Measurements from ENCODE around the gene IWS1.
"Not testable (repeated sequence)": the region's sequence is repeated elsewhere in the genome, so short reads cannot be mapped to it uniquely, and the experiment has no call there.

IWS1 gene

DNA sequence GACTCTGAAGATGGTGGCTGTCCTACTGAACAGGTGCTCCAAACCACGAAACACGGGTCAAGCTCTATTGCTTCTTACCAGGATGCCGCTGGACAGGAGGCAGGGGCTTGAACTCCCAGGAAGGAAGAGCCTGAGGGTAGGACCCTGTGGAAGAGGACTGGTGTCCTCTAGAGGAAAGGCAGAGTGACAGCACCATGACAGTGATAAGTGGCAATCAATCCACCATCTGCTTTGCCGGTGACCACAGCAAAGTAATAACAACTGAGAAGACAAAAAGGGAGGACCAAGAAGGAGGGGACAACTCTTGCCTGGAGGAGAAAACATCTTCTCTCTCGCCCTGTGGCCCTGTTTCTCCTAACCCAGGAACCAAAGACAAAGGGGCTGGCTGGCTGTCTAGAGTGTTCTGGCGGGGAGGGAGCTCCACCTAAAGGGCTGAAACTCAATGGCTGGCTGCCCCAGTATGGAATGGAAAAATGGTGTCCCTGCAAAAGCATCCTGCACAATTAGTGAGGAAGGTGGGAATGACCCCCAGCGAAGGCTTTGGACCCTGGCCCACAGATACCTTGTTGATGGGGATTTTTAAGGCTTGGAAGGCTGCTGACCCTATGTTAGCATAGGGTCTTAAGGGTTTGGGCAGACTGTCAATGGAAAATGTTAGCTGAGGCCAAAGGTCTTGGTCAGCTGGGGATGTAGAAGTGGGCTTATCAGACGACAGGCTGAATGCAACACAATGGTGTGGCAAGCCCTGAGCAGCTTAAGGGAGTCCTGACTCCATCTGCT, 72.7 kb downstream of the IWS1 start:
- no peak for DNase-seq

DNA sequence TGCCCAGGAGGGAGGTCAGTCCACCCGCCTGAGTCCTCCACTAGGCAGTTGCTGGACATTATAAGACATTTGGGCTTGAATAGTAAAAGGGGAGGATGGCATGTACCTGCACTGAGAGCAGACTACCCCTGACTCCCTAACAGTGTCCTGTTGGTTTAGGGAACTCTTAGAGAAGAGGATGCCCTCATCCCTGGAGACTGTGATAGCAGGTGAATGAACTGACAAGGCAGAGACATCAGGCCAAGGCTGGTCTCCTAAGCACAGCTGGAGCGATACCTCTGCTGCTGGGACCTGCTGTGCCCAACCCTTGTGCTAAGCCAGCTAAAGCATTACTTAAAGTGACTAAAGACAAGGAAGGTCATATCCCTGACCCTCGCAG, 73.3 kb downstream of the IWS1 start:
- no peak for DNase-seq

DNA sequence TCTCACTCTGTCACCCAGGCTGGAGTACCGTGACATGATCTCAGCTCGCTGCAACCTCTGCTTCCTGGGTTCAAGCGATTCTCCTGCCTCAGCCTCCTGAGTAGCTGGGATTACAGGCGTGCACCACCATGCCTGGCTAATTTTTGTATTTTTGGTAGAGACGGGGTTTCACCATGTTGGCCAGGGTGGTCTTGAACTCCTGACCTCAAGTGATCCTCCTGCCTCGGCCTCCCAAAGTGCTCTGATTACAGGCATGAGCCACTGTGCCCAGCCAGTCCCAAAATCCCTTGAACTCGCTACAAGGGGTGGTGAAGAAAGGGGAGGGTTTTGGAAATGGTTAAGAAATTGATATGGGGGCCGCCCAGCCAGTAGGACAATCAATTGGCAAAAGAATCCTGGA, 73.9 kb downstream of the IWS1 start:
- DNase-seq = not testable (repeated sequence)

DNA sequence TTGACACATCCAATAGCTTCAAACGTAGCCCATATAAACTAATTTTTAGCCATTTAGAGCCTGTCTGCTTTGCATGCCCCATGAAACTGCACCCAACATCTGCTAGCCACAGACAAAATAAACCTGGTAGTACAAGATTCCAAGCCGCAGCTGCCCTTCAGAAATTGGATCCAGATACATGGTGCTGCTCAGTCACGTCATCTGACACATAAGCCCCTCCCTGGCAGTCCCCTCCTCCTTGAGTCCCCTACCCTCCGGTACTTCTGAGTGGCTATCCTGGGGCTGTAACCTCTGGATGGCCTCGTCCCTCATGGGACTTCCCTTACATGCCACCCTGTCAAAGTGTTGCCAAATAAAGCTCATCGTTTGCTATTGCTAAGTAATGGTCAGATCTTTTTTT, 74.3 kb downstream of the IWS1 start:
- DNase-seq = no peak

DNA sequence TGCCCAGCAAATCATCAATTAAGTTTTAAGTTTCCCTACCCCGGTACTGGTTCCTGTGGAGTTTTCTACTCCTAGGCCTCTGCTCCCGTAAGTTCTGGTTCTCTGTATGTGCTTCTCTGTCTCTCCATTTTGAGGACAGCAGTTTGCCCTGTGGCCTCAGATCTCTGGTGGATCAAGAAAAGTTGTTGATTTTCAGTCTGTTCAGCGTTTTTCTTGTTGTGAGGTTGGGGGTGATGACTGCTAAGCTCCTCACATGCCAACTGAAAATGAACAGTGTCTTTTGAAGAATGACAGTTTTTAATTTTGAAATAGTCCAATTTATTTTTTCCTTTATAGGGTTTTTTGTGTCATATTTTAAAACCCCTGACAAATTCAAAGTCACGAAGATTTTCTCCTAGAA, 76.4 kb downstream of the IWS1 start:
- DNase-seq = no peak

DNA sequence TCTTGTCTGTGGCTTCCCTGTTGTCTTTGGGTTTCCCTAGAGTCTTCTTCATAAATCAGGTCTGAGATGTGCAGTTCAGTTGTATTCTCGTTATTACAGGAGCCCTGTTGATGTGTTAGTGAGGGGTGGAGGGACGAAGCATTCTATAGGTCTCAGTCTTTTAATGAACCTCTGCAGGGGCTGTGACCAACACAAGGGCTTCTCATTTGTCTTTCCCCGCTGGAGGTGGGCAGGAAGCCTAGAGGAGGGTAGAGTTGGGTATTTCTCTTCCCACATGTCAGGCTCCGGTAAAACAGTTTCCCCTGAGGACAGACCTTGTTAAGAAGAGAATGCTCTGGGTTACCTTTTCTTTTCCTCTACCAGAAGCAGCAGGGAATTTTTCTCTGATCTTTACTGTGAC, 76.9 kb downstream of the IWS1 start:
- DNase-seq = no peak

DNA sequence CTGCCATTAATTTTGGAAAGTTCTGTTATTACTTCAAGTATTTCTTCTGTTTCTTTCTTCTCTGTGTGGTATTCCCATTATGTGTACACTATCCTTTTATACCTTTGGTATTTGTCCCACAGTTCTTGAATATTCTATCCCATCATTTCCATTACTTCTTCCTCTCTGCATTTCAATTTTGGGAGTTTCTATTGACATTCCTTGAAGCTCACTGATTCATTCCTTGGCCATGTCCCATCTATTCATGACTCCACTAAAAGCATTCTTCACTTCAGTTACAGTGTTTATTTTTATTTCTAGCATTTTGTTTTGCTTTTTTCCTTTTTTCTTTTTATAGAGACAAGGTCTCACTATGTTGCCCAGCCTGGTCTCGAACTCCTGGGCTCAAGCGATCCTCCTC, 77.8 kb downstream of the IWS1 start:
- no peak for DNase-seq

DNA sequence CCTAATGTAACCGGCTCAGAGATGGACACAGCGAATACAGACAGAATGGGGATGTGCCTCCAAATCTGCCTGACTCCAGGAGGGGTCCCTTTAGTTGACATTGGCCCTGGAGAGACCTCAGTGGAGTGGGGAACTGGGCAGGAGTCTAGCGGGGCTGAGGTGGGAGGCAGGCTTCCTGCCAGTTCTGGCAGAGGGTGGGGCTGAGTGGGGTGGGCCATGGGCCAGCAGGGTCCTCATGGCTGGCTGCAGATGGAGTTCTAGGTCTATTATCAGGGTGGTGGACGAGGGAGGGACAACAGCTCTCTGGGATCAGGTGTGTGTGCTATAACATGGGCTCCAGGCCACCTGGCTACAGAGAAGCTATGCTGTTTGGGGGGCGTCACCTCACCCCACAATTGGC, 86.9 kb downstream of the IWS1 start:
- DNase-seq = no peak

DNA sequence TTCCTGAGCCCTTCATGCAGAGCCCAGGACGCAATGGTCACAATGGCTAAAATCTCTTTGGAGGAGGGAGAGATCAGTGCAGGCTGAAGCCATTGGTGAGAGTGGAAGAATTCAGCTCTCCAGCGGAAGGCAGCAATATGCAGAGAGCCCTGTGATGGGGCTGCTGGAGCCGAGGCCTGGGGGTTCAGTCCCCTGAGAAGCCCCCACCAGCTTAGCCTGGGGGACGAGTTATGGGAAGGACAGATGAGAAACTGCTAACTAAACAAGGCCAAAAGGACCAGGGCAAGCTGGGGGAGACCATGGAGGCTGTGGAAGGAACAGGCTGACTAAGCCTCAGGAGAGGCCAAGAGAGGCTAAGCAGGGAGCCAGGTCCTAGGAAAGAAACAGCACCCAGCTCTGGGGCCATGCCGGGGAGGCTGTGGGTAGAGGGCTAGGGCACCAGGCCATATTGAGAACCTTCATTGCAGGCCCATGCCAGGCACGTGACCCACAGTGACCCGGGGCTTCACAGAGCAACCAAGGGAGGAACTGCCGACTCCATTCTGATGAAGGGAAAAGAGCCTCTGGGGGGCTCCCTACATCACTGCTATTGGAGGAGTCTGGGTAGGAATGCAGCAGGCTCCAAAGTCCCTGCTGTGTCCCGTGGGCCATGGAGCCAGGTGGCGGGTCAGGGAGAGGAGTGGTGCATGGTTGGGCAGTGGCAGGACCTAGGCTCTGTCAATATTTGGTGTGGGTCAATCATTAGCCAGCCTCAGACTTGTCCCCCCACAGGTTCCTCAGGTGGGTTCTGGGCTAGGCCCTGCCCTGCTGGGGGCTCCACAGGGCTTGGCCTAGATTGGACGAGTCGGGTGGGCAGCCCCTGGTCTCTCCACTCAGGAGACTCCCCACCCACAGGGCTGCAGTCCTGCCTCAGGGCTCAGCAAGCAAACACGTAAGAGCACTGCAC, 88.2 kb downstream of the IWS1 start:
- DNase-seq = no peak

DNA sequence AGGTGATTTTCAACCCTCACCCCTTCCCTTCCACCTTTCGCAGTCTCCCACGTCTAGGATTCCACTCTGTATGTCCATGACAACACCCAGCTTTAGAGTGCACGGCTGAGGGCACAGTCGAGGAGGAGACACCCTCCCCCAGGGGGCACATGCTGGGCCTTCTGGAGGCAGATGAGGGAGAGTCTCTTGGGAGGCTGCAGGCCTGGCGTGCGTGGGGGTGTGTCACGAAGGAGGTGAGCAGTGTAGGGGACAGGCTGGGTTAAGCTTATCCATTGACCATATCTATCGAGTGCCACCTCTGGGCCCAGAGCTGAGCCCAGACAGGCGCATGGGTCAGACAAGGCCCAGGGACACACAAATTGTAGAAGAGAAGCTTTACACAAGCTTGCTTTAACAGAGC, 89.2 kb downstream of the IWS1 start:
- no peak for DNase-seq

DNA sequence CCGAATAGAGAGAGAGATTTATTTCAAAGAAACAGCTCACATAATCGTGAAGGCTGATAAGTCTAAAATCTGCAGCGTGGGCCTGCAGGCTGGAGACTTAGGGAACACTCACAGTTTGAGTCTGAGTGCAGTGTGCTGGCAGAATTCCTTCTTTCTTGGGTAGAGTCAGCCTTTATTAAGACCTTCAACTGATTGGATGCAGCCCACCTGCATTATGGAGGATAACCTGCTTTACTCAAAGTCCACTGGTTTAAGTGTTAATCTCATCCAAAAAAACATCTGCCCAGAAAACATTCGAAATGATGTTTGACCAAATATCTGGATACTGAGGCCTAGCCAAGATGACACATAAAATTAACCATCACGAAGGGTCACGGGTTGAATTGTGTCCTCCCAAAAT, 91.8 kb downstream of the IWS1 start:
- DNase-seq = no peak

DNA sequence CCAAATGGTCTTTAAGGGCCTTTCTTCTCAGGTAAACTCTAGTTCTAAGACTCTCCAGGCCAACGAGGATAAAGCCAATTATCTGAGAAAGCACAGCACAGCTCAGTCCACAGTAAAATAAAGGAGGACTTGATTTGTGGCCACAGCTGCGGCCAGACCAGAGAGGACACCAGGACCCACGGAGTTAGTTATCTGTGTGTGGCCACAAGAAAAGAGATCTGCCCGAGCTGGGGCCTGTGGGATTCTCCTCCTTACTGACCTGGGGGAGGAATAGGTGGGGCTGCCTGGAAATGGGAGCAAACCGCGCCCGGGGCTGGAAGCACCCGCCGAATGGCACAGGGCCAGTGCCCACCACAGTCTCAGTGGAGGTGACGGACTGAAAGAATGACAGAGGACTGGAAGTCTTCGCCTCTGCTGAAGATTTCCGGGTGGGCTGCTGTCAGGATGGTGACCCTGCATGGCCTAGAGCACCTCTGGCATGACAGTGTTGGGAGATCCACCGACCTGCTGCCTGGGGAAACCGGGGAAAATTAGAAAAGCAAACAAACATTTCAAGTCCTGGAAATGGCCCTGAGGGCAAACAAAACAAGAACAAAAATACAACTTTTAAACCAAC, 94.8 kb downstream of the IWS1 start:
- no peak for DNase-seq

All from NCI-H2171 treated with DMSO at 0.1 percent for 48 hours (cell line).